ENCODE results near the gene SLC1A2.

GRCh38 chr11:35389897-35390465 is 29.4 kb downstream of the SLC1A2 start:
- TF ChIP-seq CTCF (IDR thresholded peaks at IDR 0.05; ENCODE audit: low read depth, low read length) (no peak), MAX (IDR thresholded peaks at IDR 0.05; ENCODE audit: low read depth, low read length) (no peak)
